ENCODE results near the gene RAMP2.

RAMP2 gene

GRCh38 chr17:42779936-42780850 lies 19.2 kb downstream of the RAMP2 start, which contains the start of gene WNK4:
Gene WNK4 (plus strand): TSS chr17:42780610. CDS start chr17:42780699, 89 bp downstream.
- no peak within 1 kb of the TSS for H2AFZ ChIP-seq (ENCODE audit: low read length)
- TF ChIP-seq EZH2phosphoT487 (IDR thresholded peaks at IDR 0.05; ENCODE audit: borderline replicate concordance): no peak
- TF ChIP-seq, protein P1, sequence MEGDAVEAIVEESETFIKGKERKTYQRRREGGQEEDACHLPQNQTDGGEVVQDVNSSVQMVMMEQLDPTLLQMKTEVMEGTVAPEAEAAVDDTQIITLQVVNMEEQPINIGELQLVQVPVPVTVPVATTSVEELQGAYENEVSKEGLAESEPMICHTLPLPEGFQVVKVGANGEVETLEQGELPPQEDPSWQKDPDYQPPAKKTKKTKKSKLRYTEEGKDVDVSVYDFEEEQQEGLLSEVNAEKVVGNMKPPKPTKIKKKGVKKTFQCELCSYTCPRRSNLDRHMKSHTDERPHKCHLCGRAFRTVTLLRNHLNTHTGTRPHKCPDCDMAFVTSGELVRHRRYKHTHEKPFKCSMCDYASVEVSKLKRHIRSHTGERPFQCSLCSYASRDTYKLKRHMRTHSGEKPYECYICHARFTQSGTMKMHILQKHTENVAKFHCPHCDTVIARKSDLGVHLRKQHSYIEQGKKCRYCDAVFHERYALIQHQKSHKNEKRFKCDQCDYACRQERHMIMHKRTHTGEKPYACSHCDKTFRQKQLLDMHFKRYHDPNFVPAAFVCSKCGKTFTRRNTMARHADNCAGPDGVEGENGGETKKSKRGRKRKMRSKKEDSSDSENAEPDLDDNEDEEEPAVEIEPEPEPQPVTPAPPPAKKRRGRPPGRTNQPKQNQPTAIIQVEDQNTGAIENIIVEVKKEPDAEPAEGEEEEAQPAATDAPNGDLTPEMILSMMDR (conservative IDR thresholded peaks at IDR 0.05; ENCODE audit: low read length): no peak
- no peak within 1 kb of the TSS for H3K4me3 ChIP-seq (ENCODE audit: low read length, poor library complexity, severe bottlenecking)
- no peaks in the 10 kb centered on the region for H4K20me1 ChIP-seq (ENCODE audit: insufficient read depth, low read length, poor library complexity, severe bottlenecking)
- H3K27me3 ChIP-seq (ENCODE audit: insufficient read depth, low read length, poor library complexity, severe bottlenecking): no peaks in the 10 kb centered on the region
- H3K9me3 ChIP-seq (ENCODE audit: insufficient read depth, low read depth, low read length): no peaks in the 10 kb centered on the region
- H3K4me1 ChIP-seq (ENCODE audit: insufficient read depth, low read length, poor library complexity, severe bottlenecking): no peaks in the 10 kb centered on the region
- H3K4me2 ChIP-seq (ENCODE audit: low read depth, low read length, poor library complexity, severe bottlenecking): no peak within 1 kb of the TSS
- H3K9ac ChIP-seq (ENCODE audit: low read depth, low read length, poor library complexity, severe bottlenecking): no peak within 1 kb of the TSS
- H3K79me2 ChIP-seq (ENCODE audit: insufficient read depth, low read length): 0 out of 2 replicates have a peak, but pooled peaks cover 2% of the 10 kb centered on the region
- H3K36me3 ChIP-seq (ENCODE audit: insufficient read depth, low read length): peaks cover 17% of the 10 kb centered on the region; the same call in 1 of the 2 replicates
- no peaks in the 10 kb centered on the region for H3F3A ChIP-seq (ENCODE audit: low read depth)
- H3K9me2 ChIP-seq (replicated peaks; ENCODE audit: low read depth, low read length): no peaks in the 10 kb centered on the region

- Histone ChIP-seq H3K9ac (ENCODE audit: low read depth, low read length, poor library complexity, severe bottlenecking) (no peak overlapping the region), H3K4me2 (ENCODE audit: low read depth, low read length, poor library complexity, severe bottlenecking) (no peak overlapping the region), H3K4me3 (ENCODE audit: low read length, poor library complexity, severe bottlenecking) (no peak overlapping the region), H3K79me2 (ENCODE audit: insufficient read depth, low read length) (no peaks in the 10 kb centered on the region), H2AFZ (ENCODE audit: low read length) (no peak overlapping the region), H3F3A (ENCODE audit: low read depth) (no peaks in the 10 kb centered on the region), H4K20me1 (ENCODE audit: insufficient read depth, low read length, poor library complexity, severe bottlenecking) (no peaks in the 10 kb centered on the region), H3K36me3 (ENCODE audit: insufficient read depth, low read length) (peaks cover 17% of the 10 kb centered on the region; the same call in 1 of the 2 replicates), H3K9me2 (replicated peaks; ENCODE audit: low read depth, low read length) (no peaks in the 10 kb centered on the region), H3K4me1 (ENCODE audit: insufficient read depth, low read length, poor library complexity, severe bottlenecking) (no peaks in the 10 kb centered on the region), H3K27me3 (ENCODE audit: insufficient read depth, low read length, poor library complexity, severe bottlenecking) (no peaks in the 10 kb centered on the region), H3K9me3 (ENCODE audit: insufficient read depth, low read depth, low read length) (no peaks in the 10 kb centered on the region)
- TF ChIP-seq, protein P1 (conservative IDR thresholded peaks at IDR 0.05; ENCODE audit: low read length): no peak
- no peak for TF ChIP-seq EZH2phosphoT487 (IDR thresholded peaks at IDR 0.05; ENCODE audit: borderline replicate concordance)
Measured at GRCh38 chr17:42780851-42781638, 20.0 kb downstream of the RAMP2 start.

- no peaks in the 10 kb centered on the region for H3K9me2 ChIP-seq (replicated peaks; ENCODE audit: low read depth, low read length)
- H3K36me3 ChIP-seq (ENCODE audit: insufficient read depth, low read length): peaks cover 17% of the 10 kb centered on the region; the same call in 1 of the 2 replicates
- no peaks in the 10 kb centered on the region for H4K20me1 ChIP-seq (ENCODE audit: insufficient read depth, low read length, poor library complexity, severe bottlenecking)
- TF ChIP-seq, protein P1 (conservative IDR thresholded peaks at IDR 0.05; ENCODE audit: low read length): no peak
- no peak for TF ChIP-seq EZH2phosphoT487 (IDR thresholded peaks at IDR 0.05; ENCODE audit: borderline replicate concordance)
- no peak overlapping the region for H2AFZ ChIP-seq (ENCODE audit: low read length)
- no peak overlapping the region for H3K4me2 ChIP-seq (ENCODE audit: low read depth, low read length, poor library complexity, severe bottlenecking)
- no peak overlapping the region for H3K9ac ChIP-seq (ENCODE audit: low read depth, low read length, poor library complexity, severe bottlenecking)
- H3K9me3 ChIP-seq (ENCODE audit: insufficient read depth, low read depth, low read length): no peaks in the 10 kb centered on the region
- H3K4me1 ChIP-seq (ENCODE audit: insufficient read depth, low read length, poor library complexity, severe bottlenecking): no peaks in the 10 kb centered on the region
- no peaks in the 10 kb centered on the region for H3K27me3 ChIP-seq (ENCODE audit: insufficient read depth, low read length, poor library complexity, severe bottlenecking)
- H3F3A ChIP-seq (ENCODE audit: low read depth): no peaks in the 10 kb centered on the region
- no peak overlapping the region for H3K4me3 ChIP-seq (ENCODE audit: low read length, poor library complexity, severe bottlenecking)
- H3K79me2 ChIP-seq (ENCODE audit: insufficient read depth, low read length): no peaks in the 10 kb centered on the region
Measured at GRCh38 chr17:42781639-42782165, 20.7 kb downstream of the RAMP2 start.

All from Loucy (cell line).